GM18507 (cell line): ENCODE data around the gene XAB2.

ENCODE experiments used
- DNase-seq: peaks from one replicate; pipeline ENCODE4 v3.0.0; 2011; ENCODE audit warnings: low read depth; ENCODE audit not compliant: insufficient read length; ENCODE audit errors: extremely low spot score
- FAIRE-seq: peaks from 2 replicates; lab custom pipeline; 2011; peaks lifted over from hg19 to GRCh38; lab: Jason Lieb, UNC

Gene XAB2

GRCh38 chr19:7617735-7618134, 11.6 kb downstream of the XAB2 start:
- DNase-seq (no peak), FAIRE-seq (no peak)

- FAIRE-seq (no peak), DNase-seq (no peak)
These were observed 12.2 kb downstream of the XAB2 start for GRCh38 chr19:7617172-7617571.

GRCh38 chr19:7614859-7615741, 14.2 kb downstream of the XAB2 start:
- FAIRE-seq (no peak), DNase-seq (no peak)

GRCh38 chr19:7612282-7613274, 16.8 kb downstream of the XAB2 start:
- no peak for FAIRE-seq
- no peak for DNase-seq

GRCh38 chr19:7611541-7612279, 17.6 kb downstream of the XAB2 start:
- no peak for FAIRE-seq
- DNase-seq: no peak

GRCh38 chr19:7610491-7611240, 18.7 kb downstream of the XAB2 start:
- FAIRE-seq (no peak), DNase-seq (no peak)

- FAIRE-seq (no peak), DNase-seq (no peak)
These were observed 21.3 kb downstream of the XAB2 start for GRCh38 chr19:7607874-7608560.

- no peak for FAIRE-seq
- no peak for DNase-seq
These were observed 22.0 kb downstream of the XAB2 start for GRCh38 chr19:7607212-7607873.

GRCh38 chr19:7606289-7606688, 23.1 kb downstream of the XAB2 start:
- no peak for DNase-seq
- FAIRE-seq: no peak

GRCh38 chr19:7605490-7606222, 23.7 kb downstream of the XAB2 start:
- DNase-seq (no peak), FAIRE-seq (no peak)

GRCh38 chr19:7603919-7604318, 25.4 kb downstream of the XAB2 start:
- DNase-seq: no peak
- FAIRE-seq: no peak

GRCh38 chr19:7602935-7603497, 26.3 kb downstream of the XAB2 start:
- FAIRE-seq: no peak

GRCh38 chr19:7602240-7602934, 27.0 kb downstream of the XAB2 start:
- DNase-seq (no peak), FAIRE-seq (no peak)

More at GRCh38 chr19:7602935-7603497, 26.3 kb downstream of the XAB2 start:
- no peak for DNase-seq

- DNase-seq: no peak
- FAIRE-seq: no peak
These were observed 28.6 kb downstream of the XAB2 start for GRCh38 chr19:7600721-7601120.

- FAIRE-seq: no peak
- DNase-seq: no peak
These were observed 31.2 kb downstream of the XAB2 start for GRCh38 chr19:7598180-7598579.

- FAIRE-seq (no peak), DNase-seq (no peak)
These were observed 31.7 kb downstream of the XAB2 start for GRCh38 chr19:7597689-7598088.
